SH-SY5Y (cell line): ENCODE measurements around the gene WWOX.

Experiments
- GATA2 ChIP-seq: IDR thresholded peaks from 2 replicates; pipeline ENCODE4 v1.6.1; 2011; ENCODE audit warnings: mild to moderate bottlenecking, low read depth, low read length
- GATA3 ChIP-seq: IDR thresholded peaks from 2 replicates; pipeline ENCODE4 v1.6.1; 2011; ENCODE audit warnings: low read depth, mild to moderate bottlenecking, low read length, moderate library complexity

Gene WWOX

GRCh38 chr16:78235168-78235800, 135.8 kb downstream of the WWOX start:
- TF ChIP-seq GATA3 (no peak), GATA2 (no peak)

GRCh38 chr16:78235876-78236275, 136.4 kb downstream of the WWOX start:
- TF ChIP-seq GATA2, result no peak
- no peak for TF ChIP-seq GATA3

GRCh38 chr16:78237841-78238240, 138.4 kb downstream of the WWOX start:
- TF ChIP-seq GATA3 (no peak), GATA2 (no peak)

GRCh38 chr16:78240459-78241222, 141.2 kb downstream of the WWOX start:
- TF ChIP-seq GATA2 (no peak), GATA3 (no peak)

GRCh38 chr16:78242239-78242630, 142.8 kb downstream of the WWOX start:
- TF ChIP-seq GATA3 (no peak), GATA2 (no peak)

- TF ChIP-seq GATA3, result no peak
- TF ChIP-seq GATA2, result no peak
These were observed 144.9 kb downstream of the WWOX start for GRCh38 chr16:78244131-78244895.

- no peak for TF ChIP-seq GATA3
- TF ChIP-seq GATA2, result no peak
These were observed 147.1 kb downstream of the WWOX start for GRCh38 chr16:78246559-78246958.

GRCh38 chr16:78249056-78249455, 149.6 kb downstream of the WWOX start:
- TF ChIP-seq GATA2 (no peak), GATA3 (no peak)

- TF ChIP-seq GATA3, result no peak
- TF ChIP-seq GATA2, result no peak
These were observed 150.4 kb downstream of the WWOX start for GRCh38 chr16:78249832-78250231.

- TF ChIP-seq GATA2, result no peak
- no peak for TF ChIP-seq GATA3
These were observed 151.7 kb downstream of the WWOX start for GRCh38 chr16:78251115-78251514.

- TF ChIP-seq GATA3, result no peak
- TF ChIP-seq GATA2, result no peak
These were observed 153.3 kb downstream of the WWOX start for GRCh38 chr16:78252757-78253156.

GRCh38 chr16:78254841-78255240, 155.4 kb downstream of the WWOX start:
- TF ChIP-seq GATA3 (no peak), GATA2 (no peak)

- TF ChIP-seq GATA2 (no peak), GATA3 (no peak)
These were observed 157.4 kb downstream of the WWOX start for GRCh38 chr16:78256686-78257375.

GRCh38 chr16:78257376-78257728, 157.9 kb downstream of the WWOX start:
- TF ChIP-seq GATA3 (no peak), GATA2 (no peak)
